Osteoblast (primary cell): Measurements from ENCODE around the gene NOVA2. TPM values are rescaled to one million over a fixed set of nuclear protein-coding genes. Genes with fewer than 3 reads are reported as not detected.

Experiments
- DNase-seq: peaks from one replicate; pipeline ENCODE4 v3.0.0; 2011; ENCODE audit warnings: low spot score, mixed read lengths; ENCODE audit not compliant: insufficient read length; ENCODE audit errors: missing footprints
- H2AFZ ChIP-seq: 2 replicates; pipeline ENCODE4 v1.6.0; 2011; ENCODE audit warnings: mild to moderate bottlenecking, low read length
- H3K27ac ChIP-seq: 2 replicates; pipeline ENCODE4 v1.5.1; 2011; ENCODE audit warnings: mild to moderate bottlenecking, low read depth, low read length, moderate library complexity
- H3K27me3 ChIP-seq: 2 replicates; pipeline ENCODE4 v1.6.0; 2012; ENCODE audit warnings: mild to moderate bottlenecking, control low read depth, inconsistent platforms, low read length, moderate library complexity; ENCODE audit not compliant: insufficient read depth
- H3K36me3 ChIP-seq: 2 replicates; pipeline ENCODE4 v1.5.1; 2011; ENCODE audit warnings: mild to moderate bottlenecking, low read length, control low read depth, moderate library complexity; ENCODE audit not compliant: insufficient read depth
- H3K4me1 ChIP-seq: 2 replicates; pipeline ENCODE4 v1.5.1; 2011; ENCODE audit warnings: mild to moderate bottlenecking, low read length, control low read depth, moderate library complexity; ENCODE audit not compliant: insufficient read depth
- H3K4me2 ChIP-seq: 2 replicates; pipeline ENCODE4 v1.6.0; 2011; ENCODE audit warnings: mild to moderate bottlenecking, low read length; ENCODE audit not compliant: insufficient read depth
- H3K4me3 ChIP-seq: fragments of 200-600 bp; sonication (generic); 3 replicates; pipeline ENCODE4 v1.5.1; 2012; ENCODE audit warnings: mild to moderate bottlenecking, low read length, inconsistent platforms; ENCODE audit not compliant: insufficient read depth
- H3K79me2 ChIP-seq: 2 replicates; pipeline ENCODE4 v1.6.0; 2012; ENCODE audit warnings: mild to moderate bottlenecking, low read length, control low read depth, inconsistent platforms; ENCODE audit not compliant: insufficient read depth
- H3K9me3 ChIP-seq: 2 replicates; pipeline ENCODE4 v1.5.1; 2011; ENCODE audit warnings: low read depth, low read length, control low read depth
- H4K20me1 ChIP-seq: 2 replicates; pipeline ENCODE4 v1.6.0; 2012; ENCODE audit warnings: mild to moderate bottlenecking, low read length, control low read depth; ENCODE audit not compliant: insufficient read depth
- CTCF ChIP-seq: IDR thresholded peaks from 2 replicates; pipeline ENCODE4 v1.5.1; 2011; ENCODE audit warnings: mild to moderate bottlenecking, low read depth, low read length, moderate library complexity; ENCODE audit errors: extremely low read depth
- total RNA-seq: library from RNA; depleted of rRNA; stranded (reverse); fragments of >200 nt; gene quantifications from 2 replicates; pipeline ENCODE4 v1.2.3, GENCODE V29; 2012

The NOVA2 gene
- total RNA-seq, 1 donor = not detected

- Histone ChIP-seq H4K20me1 (no peaks in the 10 kb centered on the region), H3K4me3 (no peak overlapping the region), H3K27me3 (peaks cover 24% of the 10 kb centered on the region), H3K4me1 (no peaks in the 10 kb centered on the region), H3K27ac (no peak overlapping the region), H3K36me3 (no peaks in the 10 kb centered on the region), H3K79me2 (no peaks in the 10 kb centered on the region), H2AFZ (no peak overlapping the region), H3K9me3 (no peaks in the 10 kb centered on the region), H3K4me2 (no peak overlapping the region)
- TF ChIP-seq CTCF = no peak
- peak; percentile 76 for DNase-seq
Measured at GRCh38 chr19:45934551-45935230, 39.0 kb downstream of the NOVA2 start.

GRCh38 chr19:45933759-45934158 is 39.9 kb downstream of the NOVA2 start:
- no peak overlapping the region for H2AFZ ChIP-seq
- DNase-seq = no peak
- no peaks in the 10 kb centered on the region for H3K9me3 ChIP-seq
- peaks cover 17% of the 10 kb centered on the region for H3K27me3 ChIP-seq
- H4K20me1 ChIP-seq = no peaks in the 10 kb centered on the region
- no peaks in the 10 kb centered on the region for H3K79me2 ChIP-seq
- no peak overlapping the region for H3K4me2 ChIP-seq
- H3K4me3 ChIP-seq = no peak overlapping the region
- no peaks in the 10 kb centered on the region for H3K36me3 ChIP-seq
- H3K4me1 ChIP-seq = no peaks in the 10 kb centered on the region
- no peak for TF ChIP-seq CTCF
- H3K27ac ChIP-seq = no peak overlapping the region

- Histone ChIP-seq H3K27ac (no peak overlapping the region), H4K20me1 (no peaks in the 10 kb centered on the region), H2AFZ (no peak overlapping the region), H3K36me3 (no peaks in the 10 kb centered on the region), H3K79me2 (no peaks in the 10 kb centered on the region), H3K9me3 (no peaks in the 10 kb centered on the region), H3K27me3 (peaks cover 10% of the 10 kb centered on the region), H3K4me3 (no peak overlapping the region), H3K4me1 (no peaks in the 10 kb centered on the region), H3K4me2 (no peak overlapping the region)
- no peak for DNase-seq
- no peak for TF ChIP-seq CTCF
Measured at GRCh38 chr19:45931055-45931454, 42.6 kb downstream of the NOVA2 start.

- no peaks in the 10 kb centered on the region for H3K79me2 ChIP-seq
- no peak overlapping the region for H2AFZ ChIP-seq
- H3K4me3 ChIP-seq = no peak overlapping the region
- no peak for TF ChIP-seq CTCF
- DNase-seq = peak; percentile 23
- no peak overlapping the region for H3K4me2 ChIP-seq
- H3K4me1 ChIP-seq = no peaks in the 10 kb centered on the region
- H3K27me3 ChIP-seq = no peaks in the 10 kb centered on the region
- H3K9me3 ChIP-seq = no peaks in the 10 kb centered on the region
- no peaks in the 10 kb centered on the region for H3K36me3 ChIP-seq
- H3K27ac ChIP-seq = no peak overlapping the region
- no peaks in the 10 kb centered on the region for H4K20me1 ChIP-seq
Measured at GRCh38 chr19:45929247-45929646, 44.4 kb downstream of the NOVA2 start.
